ENCODE results near the gene SHC2. TPM values are rescaled to one million over a fixed set of nuclear protein-coding genes. Genes with fewer than 3 reads are reported as not detected.

The SHC2 gene
- total and polyA plus RNA-seq, 2 of the 8 experiments (the other 6 are each of a cell fraction or from before 2014, with no cell fraction given) = 4.4 to 7.3 TPM

DNA sequence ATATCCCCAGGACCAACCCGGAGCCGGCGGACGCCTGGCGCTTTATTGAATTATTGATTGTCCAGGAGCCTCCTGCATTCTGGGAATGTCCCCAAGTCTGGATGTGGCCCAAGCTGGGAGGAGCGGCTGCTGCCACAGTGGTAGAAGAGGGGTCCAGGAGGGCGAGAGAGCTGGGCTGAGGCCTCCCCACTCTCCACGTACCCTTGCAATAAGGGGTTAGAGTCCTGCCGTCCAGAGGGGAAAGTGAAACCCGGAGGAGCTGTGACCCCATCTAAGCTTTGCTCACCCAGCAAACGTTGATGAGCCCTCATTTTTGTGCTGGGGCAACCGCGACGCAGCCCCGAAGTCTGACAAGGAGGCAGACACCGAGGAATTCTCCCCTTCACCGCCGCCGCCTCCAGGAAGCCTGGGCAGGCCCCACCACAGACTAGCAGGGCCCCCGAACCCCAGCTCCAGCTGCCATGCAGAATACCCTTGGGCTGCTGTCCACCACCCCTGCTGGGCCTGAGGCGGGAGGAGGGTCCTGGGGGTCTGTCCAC is 50.5 kb downstream of the SHC2 start:
- Histone ChIP-seq H3K14ac (ENCODE audit: insufficient read length) (no peak overlapping the region), H2AFZ (ENCODE audit: low read length) (no peak overlapping the region), H3K27me3 (replicated peaks in 1 of 4; ENCODE audit: control insufficient read depth in 3 of 4, extremely low read depth in 1 of 4, insufficient read depth in 3 of 4, low read length in 3 of 4) (peaks cover 0 to 14% (median 12%) of the 10 kb centered on the region in 4 experiments; a peak in 6 of 7 replicates), H3K23ac (ENCODE audit: insufficient read length) (no peak overlapping the region), H3K4me3 (ENCODE audit: extremely low read depth in 1 of 4, insufficient read depth in 2 of 4, low read depth in 3 of 4, low read length in 4 of 4) (no peak overlapping the region), H2BK20ac (ENCODE audit: low read length) (no peak overlapping the region), H4K20me1 (replicated peaks in 1 of 2; ENCODE audit: control insufficient read depth in 1 of 2, insufficient read depth in 2 of 2, low read length in 2 of 2) (peaks cover 0 to 2% of the 10 kb centered on the region in 2 experiments), H3K4ac (replicated peaks; ENCODE audit: insufficient read length, low read depth, low read length) (no peak overlapping the region), H3K9me3 (ENCODE audit: insufficient read depth in 2 of 2, low read depth in 1 of 2, low read length in 1 of 2) (no peaks in the 10 kb centered on the region), H3K4me2 (ENCODE audit: insufficient read depth in 1 of 2, low read depth in 2 of 2, low read length in 2 of 2) (peak overlapping the region in 1 of 2 experiments; percentile 81; a peak in 1 of 4 replicates), H3K79me1 (ENCODE audit: low read depth, low read length) (no peaks in the 10 kb centered on the region), H3K23me2 (ENCODE audit: low read depth, low read length) (peaks cover 5% of the 10 kb centered on the region; the same call in 1 of the 2 replicates), H2AK5ac (ENCODE audit: low read depth, low read length) (no peak overlapping the region), H4K8ac (ENCODE audit: extremely low read depth, insufficient read depth, low read length) (no peak overlapping the region), H2BK5ac (ENCODE audit: low read depth, low read length) (no peak overlapping the region), H2BK12ac (ENCODE audit: low read depth, low read length) (no peak overlapping the region), H3K56ac (replicated peaks; ENCODE audit: insufficient read length, low read depth, low read length) (no peak overlapping the region), H3K79me2 (ENCODE audit: control insufficient read depth in 1 of 2, insufficient read depth in 2 of 2, low read length in 2 of 2) (no peaks in the 10 kb centered on the region), H3K36me3 (ENCODE audit: control insufficient read depth in 2 of 4, insufficient read depth in 4 of 4, low read length in 3 of 4) (no peaks in the 10 kb centered on the region; a peak in 1 of 8 replicates), H3K27ac (ENCODE audit: low read depth, low read length) (no peak overlapping the region), H2BK120ac (replicated peaks; ENCODE audit: low read depth, low read length) (no peak overlapping the region), H2BK15ac (ENCODE audit: low read length) (no peak overlapping the region), H4K5ac (ENCODE audit: insufficient read length, low read depth, low read length) (no peak overlapping the region), H3K9ac (replicated peaks in 1 of 4; ENCODE audit: extremely low read depth in 1 of 4, low read depth in 3 of 4, low read length in 3 of 4) (no peak overlapping the region), H3K4me1 (replicated peaks in 1 of 4; ENCODE audit: control insufficient read depth in 3 of 4, insufficient read depth in 4 of 4, low read length in 3 of 4) (peaks cover 0 to 17% (median 9%) of the 10 kb centered on the region in 4 experiments; a peak in 5 of 7 replicates), H4K91ac (replicated peaks; ENCODE audit: insufficient read length, low read length) (no peak overlapping the region), H3K18ac (ENCODE audit: extremely low read depth, low read length) (no peak overlapping the region)
- ChIA-PET POLR2A (ENCODE audit: partially characterized antibody) (interaction anchor here (0.9 to 1.4 kb wide), 3 partner anchors 9 to 26 kb away, joined by 4 to 5 read pairs (median 5); no protein-coding TSS in a partner anchor), CTCF (ENCODE audit: partially characterized antibody) (interaction anchor here (0.8 to 1.6 kb wide), 6 partner anchors 11 to 703 kb away, joined by 3 to 5 read pairs (median 3); no protein-coding TSS in a partner anchor)
- FAIRE-seq (no peak), DNase-seq (ENCODE audit: low read depth in 1 of 2, low spot score in 2 of 2) (peak in 1 of 2 experiments; percentile 43)
- 87% methylated on average over 20 of the region's 21 CpGs; no CpG with 5 or more reads in 1 of the 2 experiments for WGBS, 2 experiments (ENCODE audit: extremely low coverage in 1 of 2, insufficient coverage in 1 of 2, insufficient read length in 1 of 2, insufficient replicate concordance in 2 of 2, low coverage in 1 of 2, low lambda C conversion rate in 2 of 2, missing lambda C conversion rate in 1 of 2)
- TF ChIP-seq SP4 (IDR thresholded peaks at IDR 0.05; ENCODE audit: low read length) (no peak), POLR2AphosphoS5 (IDR thresholded peaks at IDR 0.05; ENCODE audit: low read depth, low read length) (no peak), YY1 (IDR thresholded peaks at IDR 0.05; ENCODE audit: low read depth, low read length) (no peak), MAFK (IDR thresholded peaks at IDR 0.05; ENCODE audit: low read depth, low read length) (no peak), CEBPB (IDR thresholded peaks at IDR 0.05; ENCODE audit: low read depth, low read length) (no peak), EZH2 (IDR thresholded peaks at IDR 0.05; ENCODE audit: low read depth, low read length, severe bottlenecking) (no peak), KDM4A (IDR thresholded peaks at IDR 0.05; ENCODE audit: low read depth, low read length, severe bottlenecking) (no peak), RFX5 (IDR thresholded peaks at IDR 0.05; ENCODE audit: borderline replicate concordance, low read depth, low read length) (no peak), SIRT6 (IDR thresholded peaks at IDR 0.05; ENCODE audit: low read length) (no peak), GTF2F1 (IDR thresholded peaks at IDR 0.05; ENCODE audit: borderline replicate concordance, low read depth, low read length) (no peak)

Measured in H1 (cell line).